ENCODE measurements around the gene BSG. TPM values are rescaled to one million over a fixed set of nuclear protein-coding genes. Genes with fewer than 3 reads are reported as not detected.
A peak's percentile ranks its signal among the peaks of the same experiment; 100 is the strongest.

Gene BSG
- total RNA-seq, 2 donors from 2014 or later, result 557 to 1,261 TPM

DNA sequence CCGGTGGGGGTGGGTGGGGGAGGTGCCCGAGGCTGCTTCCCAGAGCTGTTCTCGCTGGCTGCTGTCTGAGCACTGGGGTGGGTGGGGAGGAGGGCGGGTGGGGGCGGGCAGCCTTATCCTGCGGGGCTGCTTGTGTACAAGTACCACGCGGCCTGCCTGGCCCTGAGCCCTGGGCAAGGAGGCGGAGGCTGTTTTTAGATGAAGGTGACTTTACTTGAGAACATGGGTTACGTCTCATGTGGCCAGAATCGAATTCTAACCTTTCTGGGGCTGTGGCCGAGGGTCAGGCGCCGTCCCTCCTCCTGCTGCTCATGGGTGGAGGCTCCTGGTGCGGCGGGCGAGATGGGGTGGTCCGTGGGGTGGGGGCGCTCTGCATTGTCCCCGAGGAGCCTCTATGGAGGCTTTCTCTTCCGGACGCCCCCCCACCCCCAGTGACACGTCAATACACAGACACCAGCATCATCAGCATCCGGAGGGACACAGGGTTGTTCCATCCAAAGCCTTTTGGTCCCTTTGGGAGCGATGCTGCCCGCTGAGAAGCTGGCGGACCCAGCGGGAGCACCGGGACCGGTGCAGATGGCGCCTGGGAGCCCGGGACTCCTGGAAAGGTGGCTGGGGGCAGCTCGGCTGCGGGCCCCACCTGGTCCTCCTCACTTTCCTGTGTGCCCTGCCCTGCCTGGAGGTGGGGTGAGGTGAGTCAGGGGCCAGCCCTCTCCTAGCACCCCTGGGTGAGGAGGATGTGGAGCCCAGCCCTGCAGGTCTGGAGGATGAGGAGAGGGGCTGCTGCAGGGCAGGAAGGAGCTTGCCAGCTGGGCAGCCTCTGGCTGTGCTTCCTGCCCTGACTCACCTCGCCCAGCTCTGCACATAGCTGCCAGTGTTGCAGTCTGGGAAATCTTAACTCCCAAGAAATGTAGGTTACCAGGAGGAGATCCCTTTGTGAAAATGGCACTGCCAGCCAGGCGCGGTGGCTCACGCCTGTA, 3.4 kb downstream of the BSG start:
- 49% methylated on average over 36 of the region's 38 CpGs for WGBS
- intact Hi-C loops (cut with DNase I), result no loop called here
- Histone ChIP-seq H3K36me3 (peaks cover 0 to 4% of the 10 kb centered on the region in 2 donors), H3K4me3 (peak overlapping the region in 1 of 2 donors; percentile 17), H3K9me3 (no peaks in the 10 kb centered on the region), H3K27ac (no peak overlapping the region), H3K27me3 (replicated peaks; ENCODE audit: insufficient read depth) (no peaks in the 10 kb centered on the region), H3K4me1 (replicated peaks) (peaks cover 18% of the 10 kb centered on the region)
- DNase-seq (ENCODE audit: low spot score), result no peak
- TF ChIP-seq POLR2A (IDR thresholded peaks at IDR 0.05) (no peak), POLR2AphosphoS5 (IDR thresholded peaks at IDR 0.05) (no peak)
- TF ChIP-seq, protein P1, sequence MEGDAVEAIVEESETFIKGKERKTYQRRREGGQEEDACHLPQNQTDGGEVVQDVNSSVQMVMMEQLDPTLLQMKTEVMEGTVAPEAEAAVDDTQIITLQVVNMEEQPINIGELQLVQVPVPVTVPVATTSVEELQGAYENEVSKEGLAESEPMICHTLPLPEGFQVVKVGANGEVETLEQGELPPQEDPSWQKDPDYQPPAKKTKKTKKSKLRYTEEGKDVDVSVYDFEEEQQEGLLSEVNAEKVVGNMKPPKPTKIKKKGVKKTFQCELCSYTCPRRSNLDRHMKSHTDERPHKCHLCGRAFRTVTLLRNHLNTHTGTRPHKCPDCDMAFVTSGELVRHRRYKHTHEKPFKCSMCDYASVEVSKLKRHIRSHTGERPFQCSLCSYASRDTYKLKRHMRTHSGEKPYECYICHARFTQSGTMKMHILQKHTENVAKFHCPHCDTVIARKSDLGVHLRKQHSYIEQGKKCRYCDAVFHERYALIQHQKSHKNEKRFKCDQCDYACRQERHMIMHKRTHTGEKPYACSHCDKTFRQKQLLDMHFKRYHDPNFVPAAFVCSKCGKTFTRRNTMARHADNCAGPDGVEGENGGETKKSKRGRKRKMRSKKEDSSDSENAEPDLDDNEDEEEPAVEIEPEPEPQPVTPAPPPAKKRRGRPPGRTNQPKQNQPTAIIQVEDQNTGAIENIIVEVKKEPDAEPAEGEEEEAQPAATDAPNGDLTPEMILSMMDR (IDR thresholded peaks at IDR 0.05), result no peak

DNA sequence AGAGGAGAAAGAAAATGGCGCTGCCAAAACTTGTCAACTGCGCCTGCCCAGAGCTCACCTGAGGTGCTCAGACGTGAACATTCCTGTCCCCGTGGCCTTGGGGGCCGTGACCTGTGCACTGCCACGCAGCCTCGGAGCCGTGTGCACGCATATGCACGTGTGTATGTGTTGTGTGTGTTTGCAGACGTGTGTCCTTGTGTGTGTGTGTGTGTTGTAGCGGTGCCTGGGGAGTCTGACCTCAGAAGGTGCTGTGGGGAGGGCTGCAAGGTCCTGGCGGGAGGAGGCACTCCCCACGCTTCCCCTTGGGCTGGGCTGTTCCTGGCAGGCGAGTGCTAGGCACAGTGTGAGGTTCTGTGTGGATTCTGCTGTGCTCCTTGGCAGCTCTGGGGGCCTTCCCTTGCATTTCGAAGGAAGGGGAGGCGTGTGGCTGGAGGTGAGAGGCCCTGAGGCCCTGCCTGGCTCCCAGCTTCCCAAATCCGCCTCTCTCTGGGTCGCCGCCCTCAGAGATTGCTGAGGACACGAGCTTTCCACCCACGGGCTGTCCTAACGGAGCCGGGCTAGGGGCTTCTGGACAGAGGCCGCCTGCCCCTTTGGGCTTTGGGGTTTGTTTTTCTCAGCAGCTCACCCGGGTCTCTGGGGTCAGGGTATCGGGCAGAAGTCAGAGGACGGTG, 4.5 kb downstream of the BSG start:
- peaks cover 18% of the 10 kb centered on the region for H3K4me1 ChIP-seq (replicated peaks)
- TF ChIP-seq, protein P1 (IDR thresholded peaks at IDR 0.05), result no peak
- TF ChIP-seq POLR2A (IDR thresholded peaks at IDR 0.05), result no peak
- TF ChIP-seq POLR2AphosphoS5 (IDR thresholded peaks at IDR 0.05), result no peak
- no peaks in the 10 kb centered on the region for H3K27me3 ChIP-seq (replicated peaks; ENCODE audit: insufficient read depth)
- H3K4me3 ChIP-seq, result no peak overlapping the region
- intact Hi-C loops (cut with DNase I), result no loop called here
- H3K9me3 ChIP-seq, result no peaks in the 10 kb centered on the region
- no peak for DNase-seq (ENCODE audit: low spot score)
- H3K36me3 ChIP-seq, result peaks cover 5 to 12% of the 10 kb centered on the region in 2 donors
- 92% methylated on average over 28 of the region's 28 CpGs for WGBS
- H3K27ac ChIP-seq, result no peak overlapping the region

DNA sequence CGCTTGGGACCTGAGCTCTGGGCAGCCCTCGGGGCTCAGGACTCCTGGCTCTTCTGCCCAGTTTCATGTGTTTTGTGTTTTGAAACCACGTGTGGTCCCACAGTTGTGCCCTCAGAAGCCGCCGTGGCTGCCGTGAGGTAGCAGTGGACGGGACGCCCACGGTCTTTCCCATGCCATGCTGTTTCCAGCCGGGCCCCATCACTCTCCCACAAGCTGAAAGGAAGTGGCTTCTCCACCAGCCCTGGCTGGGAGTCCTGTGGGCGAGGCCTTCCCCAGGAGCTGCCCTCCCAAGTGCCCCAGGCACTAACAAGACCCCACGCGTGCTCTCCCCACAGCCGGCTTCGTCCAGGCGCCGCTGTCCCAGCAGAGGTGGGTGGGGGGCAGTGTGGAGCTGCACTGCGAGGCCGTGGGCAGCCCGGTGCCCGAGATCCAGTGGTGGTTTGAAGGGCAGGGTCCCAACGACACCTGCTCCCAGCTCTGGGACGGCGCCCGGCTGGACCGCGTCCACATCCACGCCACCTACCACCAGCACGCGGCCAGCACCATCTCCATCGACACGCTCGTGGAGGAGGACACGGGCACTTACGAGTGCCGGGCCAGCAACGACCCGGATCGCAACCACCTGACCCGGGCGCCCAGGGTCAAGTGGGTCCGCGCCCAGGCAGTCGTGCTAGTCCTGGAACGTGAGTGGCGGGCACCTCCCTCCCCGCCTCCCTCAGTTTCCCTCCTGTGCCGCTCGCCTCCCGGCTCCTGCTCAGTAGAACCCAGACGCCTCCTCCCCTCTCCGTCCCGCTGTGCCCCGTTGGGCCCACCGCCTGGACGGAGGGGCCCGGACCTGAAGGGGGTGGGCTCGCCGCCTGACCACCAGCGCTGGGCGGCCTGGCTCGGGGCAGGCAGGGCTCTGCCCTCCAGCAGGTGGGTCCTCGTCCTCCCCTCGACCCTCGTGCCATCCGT, 5.3 kb downstream of the BSG start:
- Histone ChIP-seq H3K9me3 (no peaks in the 10 kb centered on the region), H3K27me3 (replicated peaks; ENCODE audit: insufficient read depth) (no peaks in the 10 kb centered on the region), H3K36me3 (peaks cover 11 to 17% of the 10 kb centered on the region in 2 donors), H3K4me1 (replicated peaks) (peaks cover 18% of the 10 kb centered on the region), H3K4me3 (no peak overlapping the region), H3K27ac (no peak overlapping the region)
- no peak for DNase-seq (ENCODE audit: low spot score)
- WGBS, result 86% methylated on average over 63 of the region's 66 CpGs
- TF ChIP-seq POLR2A (IDR thresholded peaks at IDR 0.05) (no peak), POLR2AphosphoS5 (IDR thresholded peaks at IDR 0.05) (no peak)
- TF ChIP-seq, protein P1 (IDR thresholded peaks at IDR 0.05), result no peak
- intact Hi-C loops (cut with DNase I), result no loop called here

DNA sequence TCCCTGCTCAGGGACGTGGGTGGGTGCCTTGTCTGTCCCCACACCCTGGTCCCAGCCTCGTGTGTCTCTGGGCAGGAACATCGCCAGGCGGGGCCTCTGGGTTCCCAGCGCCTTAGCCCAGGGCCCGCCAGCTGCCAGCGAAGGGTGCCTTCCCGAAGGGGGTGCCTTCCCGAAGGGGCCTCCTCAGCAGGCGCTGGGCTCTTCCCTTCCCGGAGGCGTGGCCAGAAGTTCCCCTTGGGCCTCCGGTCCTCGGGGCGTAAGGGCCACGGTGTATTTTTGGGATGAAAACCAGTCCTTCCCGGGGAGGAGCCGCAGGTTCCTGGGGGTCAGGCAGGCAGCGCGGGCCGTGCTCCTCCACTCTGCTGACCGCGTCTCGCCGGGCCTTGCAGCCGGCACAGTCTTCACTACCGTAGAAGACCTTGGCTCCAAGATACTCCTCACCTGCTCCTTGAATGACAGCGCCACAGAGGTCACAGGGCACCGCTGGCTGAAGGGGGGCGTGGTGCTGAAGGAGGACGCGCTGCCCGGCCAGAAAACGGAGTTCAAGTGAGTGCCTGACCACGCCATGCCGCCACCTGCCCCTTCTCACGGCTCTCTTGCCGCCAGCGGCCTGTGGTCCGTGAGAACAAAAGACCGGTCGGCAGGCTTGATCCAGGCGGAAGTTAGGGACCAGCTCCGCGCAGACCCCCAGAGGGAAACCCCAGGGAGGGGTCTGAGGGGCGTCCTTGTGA, 6.9 kb downstream of the BSG start:
- Histone ChIP-seq H3K27me3 (replicated peaks; ENCODE audit: insufficient read depth) (no peaks in the 10 kb centered on the region), H3K4me1 (replicated peaks) (peaks cover 17% of the 10 kb centered on the region), H3K4me3 (no peak overlapping the region), H3K27ac (no peak overlapping the region), H3K9me3 (no peaks in the 10 kb centered on the region), H3K36me3 (peaks cover 11 to 21% of the 10 kb centered on the region in 2 donors)
- WGBS, result 90% methylated on average over 40 of the region's 46 CpGs
- TF ChIP-seq POLR2AphosphoS5 (IDR thresholded peaks at IDR 0.05) (no peak), POLR2A (IDR thresholded peaks at IDR 0.05) (no peak)
- TF ChIP-seq, protein P1 (IDR thresholded peaks at IDR 0.05), result no peak
- intact Hi-C loops (cut with DNase I), result no loop called here
- DNase-seq (ENCODE audit: low spot score), result no peak

Data from prostate gland (tissue), 2 donors.